GM12878 (cell line): ENCODE data around the gene ZNF827. TPM values are rescaled to one million over a fixed set of nuclear protein-coding genes. Genes with fewer than 3 reads are reported as not detected.

Source experiments
- ATAC-seq: fragments of 200-7000 bp; cut with Tn5 transposase; 3 replicates; pipeline ENCODE4 v1.9.1; 2020; ENCODE audit warnings: mild to moderate bottlenecking, moderate library complexity
- BruUV-seq: library from RNA; stranded (reverse); fragments of 400-500 nt; replicated peaks from 2 replicates; lab custom pipeline; 2021; lab: Mats Ljungman, UMichigan
- CTCF ChIA-PET: fragments of 300-600 bp; sonication (Branson Sonifier 250); formaldehyde crosslinking; extraction: SDS; loops from one replicate; lab custom pipeline; 2021; ENCODE audit warnings: inconsistent platforms; lab: Yijun Ruan, JAX
- POLR2A ChIA-PET: fragments of 350-600 bp; formaldehyde crosslinking; extraction: SDS; loops from one replicate; lab custom pipeline; 2021; ENCODE audit warnings: inconsistent platforms; lab: Charles Lee
- RAD21 ChIA-PET: fragments of 300-600 bp; sonication (Branson Sonifier 250); formaldehyde crosslinking; loops from one replicate; lab custom pipeline; 2023; ENCODE audit warnings: antibody characterized with exemption; ENCODE audit not compliant: unreplicated experiment; lab: Charles Lee
- SMC1A ChIA-PET: fragments of 300-600 bp; sonication (Branson Sonifier 250); formaldehyde crosslinking; loops from one replicate; lab custom pipeline; 2023; ENCODE audit not compliant: unreplicated experiment, uncharacterized antibody; lab: Charles Lee
- DNase-seq: peaks from one replicate; pipeline ENCODE4 v3.0.0-alpha.2; 2011; ENCODE audit warnings: low read depth, low spot score
- FAIRE-seq: peaks from 3 replicates; lab custom pipeline; 2011; peaks lifted over from hg19 to GRCh38; lab: Jason Lieb, UNC
- H2AFZ ChIP-seq: 2 replicates; pipeline ENCODE4 v1.6.0; 2011; ENCODE audit warnings: low read depth, low read length, control low read depth; ENCODE audit not compliant: control insufficient read depth
- H3K27ac ChIP-seq: 2 replicates; pipeline ENCODE4 v1.5.1; 2011; ENCODE audit warnings: control low read depth; ENCODE audit not compliant: control insufficient read depth, insufficient read depth
- H3K27me3 ChIP-seq, 2 experiments: replicated peaks in 1 of 2; 2 replicates each; pipeline versions ENCODE4 v1.6.0 to v1.6.1; 2011; ENCODE audit warnings: low read length in 1 of 2; ENCODE audit not compliant: control insufficient read depth in 2 of 2, insufficient read depth in 2 of 2
- H3K36me3 ChIP-seq, 2 experiments: 2 replicates each; pipeline ENCODE4 v1.5.1; 2011; ENCODE audit warnings: low read length in 1 of 2; ENCODE audit not compliant: control insufficient read depth in 2 of 2, insufficient read depth in 2 of 2
- H3K4me1 ChIP-seq: 2 replicates; pipeline ENCODE4 v1.6.1; 2011; ENCODE audit warnings: mild to moderate bottlenecking, low read length, moderate library complexity, mixed read lengths; ENCODE audit not compliant: control insufficient read depth, insufficient read depth
- H3K4me2 ChIP-seq: 2 replicates; pipeline ENCODE4 v1.6.0; 2011; ENCODE audit warnings: control low read depth; ENCODE audit not compliant: control insufficient read depth, insufficient read depth
- H3K4me3 ChIP-seq: fragments of 200-600 bp; sonication (generic); 2 replicates; pipeline ENCODE4 v1.5.1; 2016
- H3K79me2 ChIP-seq: 2 replicates; pipeline ENCODE4 v1.6.0; 2011; ENCODE audit warnings: low read length; ENCODE audit not compliant: control insufficient read depth, insufficient read depth
- H3K9ac ChIP-seq: 2 replicates; pipeline ENCODE4 v1.8.0; 2011; ENCODE audit warnings: low read length, control low read depth, mixed read lengths; ENCODE audit not compliant: control insufficient read depth, insufficient read depth
- H3K9me3 ChIP-seq: replicated peaks from 3 replicates; pipeline ENCODE4 v1.5.1; 2011; ENCODE audit warnings: mild to moderate bottlenecking, low read length; ENCODE audit not compliant: control insufficient read depth, insufficient read depth
- H4K20me1 ChIP-seq: 2 replicates; pipeline ENCODE4 v1.6.0; 2011; ENCODE audit not compliant: control insufficient read depth, insufficient read depth
- CBFB ChIP-seq: IDR thresholded peaks from 2 replicates; pipeline ENCODE4 v1.6.1; 2016; ENCODE audit warnings: antibody characterized with exemption, low read depth
- CREB1 ChIP-seq: IDR thresholded peaks from 2 replicates; pipeline ENCODE4 v1.6.1; 2012; ENCODE audit warnings: low read depth, mild to moderate bottlenecking, inconsistent platforms
- EZH2 ChIP-seq: IDR thresholded peaks from 2 replicates; pipeline ENCODE4 v1.6.1; 2012; ENCODE audit warnings: low read depth, mild to moderate bottlenecking, control low read depth, inconsistent platforms, low read length, borderline replicate concordance; ENCODE audit not compliant: control insufficient read depth
- FOXM1 ChIP-seq: IDR thresholded peaks from 2 replicates; pipeline ENCODE4 v1.6.1; 2012; ENCODE audit warnings: low read depth, mild to moderate bottlenecking, inconsistent platforms, low read length, moderate library complexity
- RB1 ChIP-seq: fragments of 450-650 bp; formaldehyde crosslinking; IDR thresholded peaks from 2 replicates; pipeline ENCODE4 v1.6.1; 2017; ENCODE audit warnings: mild to moderate bottlenecking, borderline replicate concordance
- RCOR1 ChIP-seq: conservative IDR thresholded peaks from 2 replicates; pipeline ENCODE4 v1.6.1; 2012; ENCODE audit warnings: low read depth, low read length, improper control_type of control experiment
- STAT1 ChIP-seq: fragments of 450-650 bp; conservative IDR thresholded peaks from 2 replicates; pipeline ENCODE4 v1.6.1; 2014; ENCODE audit warnings: antibody characterized with exemption, mild to moderate bottlenecking
- ZNF622 ChIP-seq: fragments of 450-650 bp; IDR thresholded peaks from 2 replicates; pipeline ENCODE4 v1.6.1; 2017; ENCODE audit warnings: mild to moderate bottlenecking, inconsistent platforms
- WGBS: methylation state at CpG from one replicate; pipeline ENCODE4 v1.1.6; 2016; ENCODE audit warnings: low lambda C conversion rate; ENCODE audit not compliant: insufficient replicate concordance, insufficient coverage; ENCODE audit errors: missing lambda C conversion rate; 5-methylcytosine and 5-hydroxymethylcytosine counted together
- in situ Hi-C: fragments of 300-500 bp; cut with MboI; formaldehyde crosslinking; loops from 9 replicates; pipeline ENCODE4 v1.14.3; 2018; ENCODE audit warnings: mixed read lengths
- intact Hi-C: fragments of 100-400 bp; cut with micrococcal nuclease; formaldehyde crosslinking; loops from one replicate; pipeline ENCODE4 v1.14.2; 2022; ENCODE audit not compliant: unreplicated experiment
- polyA plus RNA-seq, 11 experiments: library from polyadenylated mRNA; depleted of rRNA in 4 of 11; unstranded in 6 of 11; stranded (reverse) in 5 of 11; fragments of >200 nt; fragmentation: Nextera tagmentation in 4 of 11; fragmentation: Illumina TruSeq in 1 of 11; extraction: Ambion mirVana in 4 of 11; extraction: Trizol in 1 of 11; gene quantifications; 1 replicate in 1 of 11; 2 replicates in 10 of 11; pipeline versions ENCODE4 v1.2.1 to v1.2.3, GENCODE V29; 2011 to 2016; ENCODE audit warnings: inconsistent platforms in 2 of 11, missing spikeins in 2 of 11, low read depth in 1 of 11
- total RNA-seq, 4 experiments: library from RNA; depleted of rRNA in 3 of 4; stranded (reverse); fragments of >200 nt in 3 of 4; fragmentation: Illumina TruSeq in 1 of 4; extraction: Trizol in 1 of 4; gene quantifications; 2 replicates each; pipeline versions ENCODE4 v1.2.1 to v1.2.3, GENCODE V29; 2013 to 2021
- TF ChIP-seq, protein P1 (sequence below): IDR thresholded peaks from 2 replicates; pipeline ENCODE4 v1.6.1; 2012; ENCODE audit warnings: mild to moderate bottlenecking, low read depth, low read length

ZNF827 gene
- total and polyA plus RNA-seq, 10 of the 15 experiments (the other 5 are each of a cell fraction or from before 2014, with no cell fraction given), result 3.8 to 31.5 (median 13.6) TPM

- no peak for TF ChIP-seq CREB1
- H3K4me3 ChIP-seq, result no peak overlapping the region
- ATAC-seq (no peak), FAIRE-seq (no peak), DNase-seq (no peak)
- SMC1A ChIA-PET, result interaction anchor here (0.6 kb wide), 1 partner anchor 21 kb away, joined by 3 read pairs; no protein-coding TSS in a partner anchor
- no peak overlapping the region for H3K9ac ChIP-seq
- H3K4me2 ChIP-seq, result no peak overlapping the region
- in situ Hi-C loops (no loop called here), intact Hi-C loops (no loop called here)
- H3K36me3 ChIP-seq, result no peaks in the 10 kb centered on the region
- no peaks in the 10 kb centered on the region for H3K9me3 ChIP-seq
- no TSS peak for BruUV-seq
- POLR2A ChIA-PET, result no interaction called here
- H3K27me3 ChIP-seq, result no peaks in the 10 kb centered on the region
- H3K4me1 ChIP-seq, result no peaks in the 10 kb centered on the region
- 75% methylated on average over 4 of the region's 4 CpGs for WGBS
- RAD21 ChIA-PET, result no interaction called here
- no peak overlapping the region for H3K27ac ChIP-seq
- no peaks in the 10 kb centered on the region for H3K79me2 ChIP-seq
- H4K20me1 ChIP-seq, result no peaks in the 10 kb centered on the region
- CTCF ChIA-PET, result interaction anchor here (1.4 kb wide), 1 partner anchor 27 kb away, joined by 4 read pairs; no protein-coding TSS in a partner anchor
- no peak overlapping the region for H2AFZ ChIP-seq
Measured at GRCh38 chr4:145982791-145983190, 44.2 kb upstream of the ZNF827 start.

GRCh38 chr4:145979160-145979559, 40.5 kb upstream of the ZNF827 start:
- no peak for DNase-seq
- Histone ChIP-seq H3K9me3 (no peaks in the 10 kb centered on the region), H3K4me2 (no peak overlapping the region), H3K36me3 (no peaks in the 10 kb centered on the region), H3K4me1 (no peaks in the 10 kb centered on the region), H3K9ac (no peak overlapping the region), H2AFZ (no peak overlapping the region), H3K79me2 (no peaks in the 10 kb centered on the region), H3K4me3 (no peak overlapping the region), H3K27me3 (no peaks in the 10 kb centered on the region), H4K20me1 (no peaks in the 10 kb centered on the region), H3K27ac (no peak overlapping the region)
- CTCF ChIA-PET, result no interaction called here
- no peak for ATAC-seq
- no peak for FAIRE-seq
- BruUV-seq, result no TSS peak
- in situ Hi-C loops, result no loop called here
- SMC1A ChIA-PET, result no interaction called here
- intact Hi-C loops, result no loop called here
- RAD21 ChIA-PET, result no interaction called here
- 30% methylated on average over 3 of the region's 3 CpGs for WGBS
- POLR2A ChIA-PET, result no interaction called here
- TF ChIP-seq, protein P1, sequence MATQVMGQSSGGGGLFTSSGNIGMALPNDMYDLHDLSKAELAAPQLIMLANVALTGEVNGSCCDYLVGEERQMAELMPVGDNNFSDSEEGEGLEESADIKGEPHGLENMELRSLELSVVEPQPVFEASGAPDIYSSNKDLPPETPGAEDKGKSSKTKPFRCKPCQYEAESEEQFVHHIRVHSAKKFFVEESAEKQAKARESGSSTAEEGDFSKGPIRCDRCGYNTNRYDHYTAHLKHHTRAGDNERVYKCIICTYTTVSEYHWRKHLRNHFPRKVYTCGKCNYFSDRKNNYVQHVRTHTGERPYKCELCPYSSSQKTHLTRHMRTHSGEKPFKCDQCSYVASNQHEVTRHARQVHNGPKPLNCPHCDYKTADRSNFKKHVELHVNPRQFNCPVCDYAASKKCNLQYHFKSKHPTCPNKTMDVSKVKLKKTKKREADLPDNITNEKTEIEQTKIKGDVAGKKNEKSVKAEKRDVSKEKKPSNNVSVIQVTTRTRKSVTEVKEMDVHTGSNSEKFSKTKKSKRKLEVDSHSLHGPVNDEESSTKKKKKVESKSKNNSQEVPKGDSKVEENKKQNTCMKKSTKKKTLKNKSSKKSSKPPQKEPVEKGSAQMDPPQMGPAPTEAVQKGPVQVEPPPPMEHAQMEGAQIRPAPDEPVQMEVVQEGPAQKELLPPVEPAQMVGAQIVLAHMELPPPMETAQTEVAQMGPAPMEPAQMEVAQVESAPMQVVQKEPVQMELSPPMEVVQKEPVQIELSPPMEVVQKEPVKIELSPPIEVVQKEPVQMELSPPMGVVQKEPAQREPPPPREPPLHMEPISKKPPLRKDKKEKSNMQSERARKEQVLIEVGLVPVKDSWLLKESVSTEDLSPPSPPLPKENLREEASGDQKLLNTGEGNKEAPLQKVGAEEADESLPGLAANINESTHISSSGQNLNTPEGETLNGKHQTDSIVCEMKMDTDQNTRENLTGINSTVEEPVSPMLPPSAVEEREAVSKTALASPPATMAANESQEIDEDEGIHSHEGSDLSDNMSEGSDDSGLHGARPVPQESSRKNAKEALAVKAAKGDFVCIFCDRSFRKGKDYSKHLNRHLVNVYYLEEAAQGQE, result no peak
- TF ChIP-seq EZH2 (no peak), FOXM1 (no peak), STAT1 (no peak), RCOR1 (no peak), CBFB (no peak), RB1 (no peak), ZNF622 (no peak)
